ENCODE results near the gene GABPB1.

The GABPB1 gene

GRCh38 chr15:50341616-50342136, 13.3 kb downstream of the GABPB1 start:
- DNase-seq: no peak

GRCh38 chr15:50340416-50340815, 14.6 kb downstream of the GABPB1 start:
- no peak for DNase-seq

- DNase-seq: no peak
These were observed 15.3 kb downstream of the GABPB1 start for GRCh38 chr15:50339717-50340116.

- DNase-seq: no peak
These were observed 19.7 kb downstream of the GABPB1 start for GRCh38 chr15:50335251-50335650.

- no peak for DNase-seq
These were observed 21.8 kb downstream of the GABPB1 start for GRCh38 chr15:50333229-50333628.

- no peak for DNase-seq
These were observed 24.1 kb downstream of the GABPB1 start for GRCh38 chr15:50330921-50331320.

GRCh38 chr15:50328116-50328515, 26.9 kb downstream of the GABPB1 start:
- DNase-seq: no peak

GRCh38 chr15:50321680-50322210, 33.3 kb downstream of the GABPB1 start:
- no peak for DNase-seq

GRCh38 chr15:50320504-50320903, 34.5 kb downstream of the GABPB1 start:
- no peak for DNase-seq

GRCh38 chr15:50318697-50319096, 36.3 kb downstream of the GABPB1 start:
- no peak for DNase-seq

GRCh38 chr15:50315814-50316630, 39.0 kb downstream of the GABPB1 start:
- DNase-seq: no peak

- no peak for DNase-seq
These were observed 42.4 kb downstream of the GABPB1 start for GRCh38 chr15:50312636-50313035.

- no peak for DNase-seq
These were observed 47.2 kb downstream of the GABPB1 start for GRCh38 chr15:50307799-50308198.

GRCh38 chr15:50304836-50305235, 50.2 kb downstream of the GABPB1 start:
- no peak for DNase-seq

- DNase-seq: no peak
These were observed 52.4 kb downstream of the GABPB1 start for GRCh38 chr15:50302581-50302980.

- DNase-seq: no peak
These were observed 56.7 kb downstream of the GABPB1 start for GRCh38 chr15:50298340-50298739.

- DNase-seq: no peak
These were observed 59.0 kb downstream of the GABPB1 start for GRCh38 chr15:50295966-50296365.

GRCh38 chr15:50289749-50290148, 65.2 kb downstream of the GABPB1 start:
- no peak for DNase-seq

- no peak for DNase-seq
These were observed 67.5 kb downstream of the GABPB1 start for GRCh38 chr15:50287324-50288116.

- DNase-seq: no peak
These were observed 73.6 kb downstream of the GABPB1 start for GRCh38 chr15:50281427-50281826.

GRCh38 chr15:50280271-50280670, 74.7 kb downstream of the GABPB1 start:
- DNase-seq: no peak

GRCh38 chr15:50278496-50278895, 76.5 kb downstream of the GABPB1 start:
- no peak for DNase-seq

GRCh38 chr15:50277370-50277769, 77.6 kb downstream of the GABPB1 start:
- no peak for DNase-seq

- DNase-seq: no peak
These were observed 79.1 kb downstream of the GABPB1 start for GRCh38 chr15:50275908-50276307.

Data from activated CD4-positive, CD25-positive, alpha-beta regulatory T cell (primary cell).